K562 (cell line): ENCODE measurements around the gene TTC28. TPM values are rescaled to one million over a fixed set of nuclear protein-coding genes. Genes with fewer than 3 reads are reported as not detected.

Source experiments
- MYC ChIP-seq, 2 experiments: fragments of 250-450 bp in 1 of 2; sonication (Bioruptor Pico) in 1 of 2; IDR thresholded peaks; 2 replicates each; pipeline versions ENCODE4 v1.5.1 to v1.6.1; 2012 to 2021; ENCODE audit warnings: low read depth in 2 of 2, borderline replicate concordance in 1 of 2, improper control_type of control experiment in 1 of 2, low read length in 1 of 2, mild to moderate bottlenecking in 1 of 2, moderate library complexity in 1 of 2
- RBM34 ChIP-seq: fragments of 200-400 bp; formaldehyde crosslinking; IDR thresholded peaks from 2 replicates; pipeline ENCODE4 v1.6.1; 2018; ENCODE audit warnings: low read length, borderline replicate concordance; ENCODE audit not compliant: insufficient read depth
- RREB1 ChIP-seq: fragments of 250-450 bp; sonication (Bioruptor Pico); IDR thresholded peaks from 2 replicates; pipeline ENCODE4 v1.4.0; 2020
- SPI1 ChIP-seq: IDR thresholded peaks from 2 replicates; pipeline ENCODE4 v1.6.1; 2011; ENCODE audit warnings: low read depth, low read length, control low read depth, borderline replicate concordance
- TRIM28 ChIP-seq: fragments of 450-650 bp; IDR thresholded peaks from 2 replicates; pipeline ENCODE4 v1.6.1; 2017
- U2AF1 ChIP-seq: fragments of 200-400 bp; formaldehyde crosslinking; optimal IDR thresholded peaks from 2 replicates; pipeline ENCODE3; 2017; ENCODE audit warnings: mild to moderate bottlenecking, low read depth, low read length, moderate library complexity
- ZNF23 ChIP-seq: fragments of 250-450 bp; sonication (Bioruptor Pico); IDR thresholded peaks from 2 replicates; pipeline ENCODE4 v1.4.0; 2020; ENCODE audit warnings: mild to moderate bottlenecking
- polyA plus RNA-seq, 8 experiments: library from polyadenylated mRNA; depleted of rRNA in 4 of 8; stranded (reverse) in 5 of 8; unstranded in 3 of 8; fragments of >200 nt; fragmentation: Nextera tagmentation in 2 of 8; fragmentation: Illumina TruSeq in 1 of 8; extraction: Ambion mirVana in 2 of 8; extraction: Trizol in 1 of 8; gene quantifications; 2 replicates each; pipeline versions ENCODE4 v1.2.1 to v1.2.3, GENCODE V29; 2011 to 2014; ENCODE audit warnings: inconsistent platforms in 1 of 8, missing spikeins in 1 of 8
- total RNA-seq, 7 experiments: library from RNA; depleted of rRNA in 6 of 7; stranded (reverse); fragments of >200 nt in 6 of 7; fragmentation: Illumina TruSeq in 2 of 7; extraction: Trizol in 2 of 7; gene quantifications; 2 replicates each; pipeline versions ENCODE4 v1.2.1 to v1.2.3, GENCODE V29; 2011 to 2021; ENCODE audit warnings: low replicate concordance in 1 of 7

TTC28 gene
- total and polyA plus RNA-seq, 9 of the 15 experiments (the other 6 are each of a cell fraction or from before 2014, with no cell fraction given): 0.22 to 10.7 (median 3.1) TPM

- TF ChIP-seq RREB1 (CRISPR knock-in tag) (no peak), U2AF1 (no peak), ZNF23 (CRISPR knock-in tag) (no peak), MYC (IDR thresholded peaks at IDR 0.05; ENCODE audit: low read depth, low read length) (no peak), MYC (CRISPR knock-in tag; IDR thresholded peaks at IDR 0.05; ENCODE audit: borderline replicate concordance, low read depth) (no peak), TRIM28 (no peak), SPI1 (no peak), RBM34 (no peak)
These were observed 27.2 kb upstream of the TTC28 start (continued) for GRCh38 chr22:28706845-28707244.
